ENCODE data around the gene CPNE6.
"Not testable (repeated sequence)": the region's sequence is repeated elsewhere in the genome, so short reads cannot be mapped to it uniquely, and the experiment has no call there.

The CPNE6 gene

GRCh38 chr14:24087004-24087403 lies 15.6 kb downstream of the CPNE6 start:
- DNase-seq: no peak

DNA sequence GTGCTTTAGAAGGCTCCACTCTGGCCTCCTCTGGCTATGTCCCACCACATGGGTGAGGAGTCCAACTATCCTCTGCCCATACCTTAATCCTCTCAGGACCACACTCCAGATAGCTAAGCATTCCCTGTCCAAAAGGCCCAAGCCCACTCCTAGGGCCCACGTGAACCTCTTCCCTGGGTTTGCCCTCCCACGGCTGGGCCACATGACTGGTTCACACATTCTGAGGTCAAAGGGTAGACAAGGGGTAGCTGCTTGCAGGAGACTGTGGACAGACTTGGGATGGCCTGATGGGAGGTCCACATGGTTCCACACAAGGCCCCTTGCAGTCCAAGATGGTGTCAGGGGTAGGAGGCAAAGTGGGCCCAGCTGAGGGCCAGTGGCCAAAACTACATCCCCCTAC lies 16.7 kb downstream of the CPNE6 start:
- DNase-seq: no peak

- DNase-seq: no peak
Observed at GRCh38 chr14:24089890-24090289, 18.5 kb downstream of the CPNE6 start.

DNA sequence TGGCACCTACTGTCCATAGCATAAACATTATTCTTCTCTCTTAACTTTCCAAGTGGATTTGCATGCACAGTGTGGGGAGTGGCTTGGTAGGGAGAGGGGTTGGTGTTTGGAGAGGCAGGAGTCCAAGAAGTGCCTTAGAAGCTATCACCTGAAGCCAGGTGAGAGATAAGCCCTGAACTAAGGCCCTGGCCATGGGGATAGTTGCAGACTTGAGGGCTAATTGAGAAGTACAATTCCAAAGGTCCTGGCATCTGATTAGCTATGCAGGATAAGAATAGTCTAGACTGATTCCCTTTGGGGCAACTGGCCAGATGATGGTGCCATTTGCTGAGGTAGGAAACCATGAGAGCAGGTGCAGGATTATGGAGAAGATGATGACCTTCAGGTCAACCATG lies 20.7 kb downstream of the CPNE6 start:
- DNase-seq: no peak

GRCh38 chr14:24092505-24093206 lies 21.3 kb downstream of the CPNE6 start:
- DNase-seq: no peak

DNA sequence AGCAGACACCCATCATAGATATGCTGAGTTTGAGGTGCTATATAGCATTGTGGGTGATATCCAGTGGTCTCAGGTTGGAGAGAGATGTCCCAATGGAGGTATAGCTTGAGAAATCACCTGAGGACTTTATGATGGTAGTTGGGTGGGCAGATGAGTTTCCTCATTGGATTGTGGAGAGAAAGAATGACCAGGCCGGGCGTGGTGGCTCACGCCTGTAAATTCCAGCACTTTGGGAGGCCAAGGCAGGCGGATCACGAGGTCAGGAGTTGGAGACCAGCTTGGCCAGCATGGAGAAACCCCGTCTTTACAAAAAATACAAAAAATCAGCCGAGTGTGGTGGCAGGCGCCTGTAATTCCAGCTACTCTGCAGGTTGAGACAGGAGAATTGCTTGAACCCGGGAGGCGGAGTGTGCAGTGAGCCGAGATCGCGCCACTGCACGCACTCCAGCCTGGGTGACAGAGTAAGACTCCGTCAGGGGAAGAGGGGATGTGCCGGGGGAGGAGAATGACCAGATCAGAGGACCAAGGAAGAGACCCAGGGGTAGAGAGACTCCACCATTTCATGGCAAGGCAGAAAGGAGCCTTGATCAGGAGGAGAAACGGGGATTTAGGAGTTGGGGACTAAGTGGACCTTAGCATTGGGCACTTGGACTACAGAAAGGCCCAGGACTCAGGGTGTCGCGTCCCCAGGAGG lies 22.0 kb downstream of the CPNE6 start:
- no peak for DNase-seq

DNA sequence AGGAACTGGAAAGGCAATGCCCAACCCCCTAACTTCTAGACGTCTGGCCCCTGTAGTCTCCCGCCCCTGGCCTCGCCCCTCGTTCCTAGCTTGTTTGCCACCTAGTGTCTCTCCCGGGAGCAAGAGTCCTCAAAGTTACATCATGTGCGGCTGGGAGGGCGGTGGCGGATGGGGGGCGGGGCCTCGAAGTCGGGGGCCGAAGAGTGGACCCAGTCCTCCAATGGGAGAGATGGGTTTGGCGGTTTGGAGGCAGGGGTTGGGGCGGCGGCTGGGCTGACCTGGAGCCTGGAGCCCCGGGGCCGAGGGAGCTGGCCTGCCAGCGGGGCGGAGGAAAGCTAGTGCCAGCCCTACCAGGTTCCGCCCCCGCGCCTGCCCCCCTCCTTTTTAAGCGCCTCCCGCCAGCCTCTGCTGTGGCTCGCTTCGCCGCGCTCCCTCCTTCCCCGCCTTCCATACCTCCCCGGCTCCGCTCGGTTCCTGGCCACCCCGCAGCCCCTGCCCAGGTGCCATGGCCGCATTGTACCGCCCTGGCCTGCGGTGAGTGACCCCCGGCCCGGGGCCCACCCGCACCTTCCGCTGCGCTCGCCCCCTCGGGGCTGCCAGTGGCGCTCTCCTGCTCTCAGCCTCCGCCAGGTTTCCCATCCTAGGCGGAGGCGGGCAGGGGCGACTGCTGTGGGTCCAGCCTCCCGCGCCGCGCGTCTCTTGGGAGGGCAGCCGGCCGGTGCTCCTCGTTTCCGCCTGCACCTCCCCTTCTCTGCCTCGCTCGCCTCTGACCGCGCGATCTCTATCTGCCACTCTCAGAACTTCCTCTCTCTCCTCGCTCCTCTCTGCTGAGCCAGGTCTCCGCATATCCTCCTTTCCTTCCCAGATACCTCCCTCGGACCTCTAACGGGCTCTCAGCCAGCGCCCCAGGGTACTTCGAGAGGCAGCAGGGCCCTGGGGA lies 22.8 kb downstream of the CPNE6 start, which contains the start of gene PCK2:
TSS of gene PCK2 (plus strand) at position 411 of the 940 bp plus-strand sequence. CDS start at position 506, 95 bp downstream.
- DNase-seq: peak; percentile 88

- peak; percentile 20 for DNase-seq
Observed at GRCh38 chr14:24094841-24095270, 23.5 kb downstream of the CPNE6 start.

- DNase-seq: peak; percentile 51
Observed at GRCh38 chr14:24095271-24096068, 24.1 kb downstream of the CPNE6 start.

DNA sequence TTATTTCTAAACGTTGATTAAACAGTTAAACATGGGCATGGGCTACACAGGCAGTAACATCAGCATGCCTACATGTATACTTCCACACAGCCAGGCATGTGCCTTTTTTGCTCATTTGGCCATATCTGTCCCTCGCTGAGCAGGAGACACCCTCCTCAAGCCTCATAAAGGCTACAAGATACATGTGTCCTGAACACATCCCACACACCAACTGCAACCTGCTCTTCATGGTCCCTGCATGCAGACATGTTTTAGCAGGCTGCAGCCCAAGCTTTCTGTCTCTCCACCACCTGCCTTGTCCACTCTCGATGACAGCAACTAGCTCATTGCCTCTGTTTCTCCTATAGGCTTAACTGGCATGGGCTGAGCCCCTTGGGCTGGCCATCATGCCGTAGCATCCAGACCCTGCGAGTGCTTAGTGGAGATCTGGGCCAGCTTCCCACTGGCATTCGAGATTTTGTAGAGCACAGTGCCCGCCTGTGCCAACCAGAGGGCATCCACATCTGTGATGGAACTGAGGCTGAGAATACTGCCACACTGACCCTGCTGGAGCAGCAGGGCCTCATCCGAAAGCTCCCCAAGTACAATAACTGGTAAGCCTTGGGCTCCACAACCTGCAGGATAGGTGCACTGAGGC lies 25.3 kb downstream of the CPNE6 start:
- no peak for DNase-seq

- no peak for DNase-seq
Observed at GRCh38 chr14:24098229-24098926, 27.0 kb downstream of the CPNE6 start.

- no peak for DNase-seq
Observed at GRCh38 chr14:24098927-24099813, 27.8 kb downstream of the CPNE6 start.

- no peak for DNase-seq
Observed at GRCh38 chr14:24100197-24100981, 29.0 kb downstream of the CPNE6 start.

GRCh38 chr14:24100982-24101494 lies 29.7 kb downstream of the CPNE6 start:
- no peak for DNase-seq

DNA sequence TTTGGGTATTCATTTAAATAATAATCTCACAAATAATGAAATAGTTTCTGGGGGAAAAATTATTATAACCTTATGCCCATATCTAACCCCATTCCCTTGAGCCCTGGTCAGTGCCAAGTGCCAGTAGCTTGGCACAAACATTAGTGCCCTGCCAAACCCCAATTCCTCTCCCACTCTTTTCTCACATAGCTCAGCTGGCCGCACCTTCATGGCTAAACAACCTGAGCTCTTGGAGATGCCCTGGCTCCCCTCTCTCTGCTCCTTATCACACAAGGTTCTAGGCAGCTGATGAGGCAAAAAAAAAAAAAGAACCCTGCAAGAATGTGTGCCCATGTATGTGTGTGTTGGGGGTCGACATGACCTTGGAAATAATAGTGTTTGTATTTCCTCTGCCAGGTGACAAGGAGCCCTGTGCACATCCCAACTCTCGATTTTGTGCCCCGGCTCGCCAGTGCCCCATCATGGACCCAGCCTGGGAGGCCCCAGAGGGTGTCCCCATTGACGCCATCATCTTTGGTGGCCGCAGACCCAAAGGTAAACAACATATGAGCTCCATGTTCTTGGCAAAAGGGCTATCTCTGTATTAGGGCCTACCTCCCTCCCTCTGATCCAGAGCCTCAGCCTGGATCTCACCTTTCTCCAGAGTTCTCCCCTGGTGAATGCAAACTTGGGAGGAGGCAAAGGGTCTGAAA lies 31.1 kb downstream of the CPNE6 start:
- DNase-seq: no peak

DNA sequence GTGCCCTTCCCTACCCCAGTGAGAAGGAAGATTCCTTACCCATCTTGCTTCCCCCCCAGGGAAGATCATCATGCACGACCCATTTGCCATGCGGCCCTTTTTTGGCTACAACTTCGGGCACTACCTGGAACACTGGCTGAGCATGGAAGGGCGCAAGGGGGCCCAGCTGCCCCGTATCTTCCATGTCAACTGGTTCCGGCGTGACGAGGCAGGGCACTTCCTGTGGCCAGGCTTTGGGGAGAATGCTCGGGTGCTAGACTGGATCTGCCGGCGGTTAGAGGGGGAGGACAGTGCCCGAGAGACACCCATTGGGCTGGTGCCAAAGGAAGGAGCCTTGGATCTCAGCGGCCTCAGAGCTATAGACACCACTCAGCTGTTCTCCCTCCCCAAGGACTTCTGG lies 32.1 kb downstream of the CPNE6 start:
- DNase-seq: no peak

GRCh38 chr14:24105609-24106239 lies 34.4 kb downstream of the CPNE6 start:
- DNase-seq: not testable (repeated sequence)
